Uterus (tissue), 4 donors: Measurements from ENCODE around the gene STAU1. TPM values are rescaled to one million over a fixed set of nuclear protein-coding genes. Genes with fewer than 3 reads are reported as not detected.

Source experiments
- DNase-seq, 2 donors: peaks; one replicate each; pipeline ENCODE4 v3.0.0-alpha.2; 2019 to 2020
- H3K27ac ChIP-seq, 2 donors: fragments of 200-600 bp; sonication (generic); 1 replicate in 1 of 2; 2 replicates in 1 of 2; pipeline ENCODE4 v1.5.1; 2016 to 2018
- H3K27me3 ChIP-seq, 2 donors: fragments of 200-600 bp; sonication (generic); one replicate each; pipeline ENCODE4 v1.5.1; 2018 to 2019; ENCODE audit warnings: control low read depth in 1 of 2
- H3K36me3 ChIP-seq, 2 donors: fragments of 200-600 bp; sonication (generic); one replicate each; pipeline ENCODE4 v1.5.1; 2019; ENCODE audit warnings: control low read depth in 1 of 2
- H3K4me1 ChIP-seq, 2 donors: fragments of 200-600 bp; sonication (generic); one replicate each; pipeline ENCODE4 v1.5.1; 2018 to 2019; ENCODE audit warnings: control low read depth in 1 of 2
- H3K4me3 ChIP-seq, 2 donors: fragments of 200-600 bp; sonication (generic); 1 replicate in 1 of 2; 2 replicates in 1 of 2; pipeline ENCODE4 v1.5.1; 2018 to 2019; ENCODE audit warnings: mild to moderate bottlenecking in 1 of 2
- H3K9me3 ChIP-seq, 2 donors: fragments of 200-600 bp; sonication (generic); one replicate each; pipeline ENCODE4 v1.5.1; 2019; ENCODE audit warnings: control low read depth in 1 of 2
- POLR2A ChIP-seq, 2 donors: fragments of 450-650 bp; IDR thresholded peaks; one replicate each; pipeline ENCODE4 v1.6.1; 2016; ENCODE audit warnings: antibody characterized with exemption in 2 of 2, mild to moderate bottlenecking in 1 of 2, moderate library complexity in 1 of 2
- intact Hi-C: fragments of 100-400 bp; cut with DNase I; formaldehyde crosslinking; loops from one replicate; pipeline ENCODE4 v1.15.1; 2023; ENCODE audit warnings: low total_unique reads
- total RNA-seq, 4 donors: library from RNA; depleted of rRNA in 3 of 4; stranded (reverse); fragments of >200 nt in 3 of 4; gene quantifications; one replicate each; pipeline versions ENCODE4 v1.1.0 to v1.2.4, GENCODE V29; 2014 to 2023
- TF ChIP-seq, protein P1 (sequence below), 4 experiments: fragments of 200-600 bp in 2 of 4; fragments of 450-650 bp in 2 of 4; sonication (generic) in 2 of 4; IDR thresholded peaks; one replicate each; pipeline ENCODE4 v1.5.1; 2016 to 2019; ENCODE audit warnings: antibody characterized with exemption in 4 of 4, mild to moderate bottlenecking in 2 of 4, moderate library complexity in 1 of 4
- donor health status: DM: yes; HTN: yes; CAD: no.

Gene STAU1
- total RNA-seq, 4 donors from 2014 or later, result 52.6 to 97.1 (median 73.3) TPM

GRCh38 chr20:49147296-49147695 is 40.8 kb downstream of the STAU1 start:
- DNase-seq, result no peak
- Histone ChIP-seq H3K36me3 (no peaks in the 10 kb centered on the region), H3K4me3 (no peak overlapping the region), H3K27me3 (no peaks in the 10 kb centered on the region), H3K27ac (no peak overlapping the region), H3K4me1 (no peaks in the 10 kb centered on the region), H3K9me3 (no peaks in the 10 kb centered on the region)
- intact Hi-C loops, result no loop called here
- TF ChIP-seq, protein P1, sequence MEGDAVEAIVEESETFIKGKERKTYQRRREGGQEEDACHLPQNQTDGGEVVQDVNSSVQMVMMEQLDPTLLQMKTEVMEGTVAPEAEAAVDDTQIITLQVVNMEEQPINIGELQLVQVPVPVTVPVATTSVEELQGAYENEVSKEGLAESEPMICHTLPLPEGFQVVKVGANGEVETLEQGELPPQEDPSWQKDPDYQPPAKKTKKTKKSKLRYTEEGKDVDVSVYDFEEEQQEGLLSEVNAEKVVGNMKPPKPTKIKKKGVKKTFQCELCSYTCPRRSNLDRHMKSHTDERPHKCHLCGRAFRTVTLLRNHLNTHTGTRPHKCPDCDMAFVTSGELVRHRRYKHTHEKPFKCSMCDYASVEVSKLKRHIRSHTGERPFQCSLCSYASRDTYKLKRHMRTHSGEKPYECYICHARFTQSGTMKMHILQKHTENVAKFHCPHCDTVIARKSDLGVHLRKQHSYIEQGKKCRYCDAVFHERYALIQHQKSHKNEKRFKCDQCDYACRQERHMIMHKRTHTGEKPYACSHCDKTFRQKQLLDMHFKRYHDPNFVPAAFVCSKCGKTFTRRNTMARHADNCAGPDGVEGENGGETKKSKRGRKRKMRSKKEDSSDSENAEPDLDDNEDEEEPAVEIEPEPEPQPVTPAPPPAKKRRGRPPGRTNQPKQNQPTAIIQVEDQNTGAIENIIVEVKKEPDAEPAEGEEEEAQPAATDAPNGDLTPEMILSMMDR (IDR thresholded peaks at IDR 0.05), result no peak
- TF ChIP-seq POLR2A (IDR thresholded peaks at IDR 0.05), result no peak

- Histone ChIP-seq H3K27ac (no peak overlapping the region), H3K4me3 (no peak overlapping the region), H3K27me3 (no peaks in the 10 kb centered on the region), H3K36me3 (no peaks in the 10 kb centered on the region), H3K9me3 (no peaks in the 10 kb centered on the region), H3K4me1 (no peaks in the 10 kb centered on the region)
- TF ChIP-seq, protein P1 (IDR thresholded peaks at IDR 0.05), result no peak
- TF ChIP-seq POLR2A (IDR thresholded peaks at IDR 0.05), result no peak
- DNase-seq, result no peak
- intact Hi-C loops, result no loop called here
These were observed 41.5 kb downstream of the STAU1 start for GRCh38 chr20:49146442-49147225.

- Histone ChIP-seq H3K9me3 (no peaks in the 10 kb centered on the region), H3K4me3 (no peak overlapping the region), H3K4me1 (no peaks in the 10 kb centered on the region), H3K27me3 (no peaks in the 10 kb centered on the region), H3K36me3 (no peaks in the 10 kb centered on the region), H3K27ac (no peak overlapping the region)
- TF ChIP-seq POLR2A (IDR thresholded peaks at IDR 0.05), result no peak
- TF ChIP-seq, protein P1 (IDR thresholded peaks at IDR 0.05), result no peak
- intact Hi-C loops, result no loop called here
- no peak for DNase-seq
These were observed 47.3 kb downstream of the STAU1 start for GRCh38 chr20:49140834-49141233.

GRCh38 chr20:49140411-49140810 is 47.7 kb downstream of the STAU1 start:
- intact Hi-C loops, result no loop called here
- Histone ChIP-seq H3K4me3 (no peak overlapping the region), H3K9me3 (no peaks in the 10 kb centered on the region), H3K27me3 (no peaks in the 10 kb centered on the region), H3K27ac (no peak overlapping the region), H3K36me3 (no peaks in the 10 kb centered on the region), H3K4me1 (no peaks in the 10 kb centered on the region)
- DNase-seq, result no peak
- TF ChIP-seq, protein P1 (IDR thresholded peaks at IDR 0.05), result no peak
- no peak for TF ChIP-seq POLR2A (IDR thresholded peaks at IDR 0.05)

GRCh38 chr20:49138431-49138830 is 49.7 kb downstream of the STAU1 start:
- no peaks in the 10 kb centered on the region for H3K36me3 ChIP-seq
- H3K27ac ChIP-seq, result no peak overlapping the region
- H3K4me1 ChIP-seq, result no peaks in the 10 kb centered on the region
- intact Hi-C loops, result no loop called here
- DNase-seq, result no peak
- no peaks in the 10 kb centered on the region for H3K27me3 ChIP-seq
- H3K9me3 ChIP-seq, result no peaks in the 10 kb centered on the region
- TF ChIP-seq, protein P1 (IDR thresholded peaks at IDR 0.05), result no peak
- TF ChIP-seq POLR2A (IDR thresholded peaks at IDR 0.05), result no peak
- H3K4me3 ChIP-seq, result no peak overlapping the region
